H1 (cell line): ENCODE measurements around the gene EMC7.

Experiments
- BRCA1 ChIP-seq: IDR thresholded peaks from 2 replicates; pipeline ENCODE4 v1.6.1; 2012; ENCODE audit warnings: low read depth, low read length, improper control_type of control experiment
- CTCF ChIP-seq, 3 experiments: IDR thresholded peaks; 1 replicate in 2 of 3; 2 replicates in 1 of 3; pipeline versions ENCODE4 v1.5.1 to v1.6.1; 2011; ENCODE audit warnings: low read length in 3 of 3, mild to moderate bottlenecking in 3 of 3, inconsistent platforms in 2 of 3, low read depth in 1 of 3, moderate library complexity in 1 of 3; ENCODE audit not compliant: insufficient read depth in 1 of 3; ENCODE audit errors: control extremely low read depth in 1 of 3
- EGR1 ChIP-seq: IDR thresholded peaks from 2 replicates; pipeline ENCODE4 v1.6.1; 2011; ENCODE audit warnings: low read depth, low read length, borderline replicate concordance
- EP300 ChIP-seq, 2 experiments: IDR thresholded peaks; 1 replicate in 1 of 2; 2 replicates in 1 of 2; pipeline ENCODE4 v1.6.1; 2011 to 2012; ENCODE audit warnings: low read depth in 2 of 2, low read length in 2 of 2, mild to moderate bottlenecking in 2 of 2, borderline replicate concordance in 1 of 2, inconsistent platforms in 1 of 2, moderate library complexity in 1 of 2
- JUND ChIP-seq: IDR thresholded peaks from 2 replicates; pipeline ENCODE4 v1.6.1; 2011; ENCODE audit warnings: mild to moderate bottlenecking, improper control_type of control experiment, low read length
- NRF1 ChIP-seq: IDR thresholded peaks from 2 replicates; pipeline ENCODE4 v1.6.1; 2011; ENCODE audit warnings: mild to moderate bottlenecking, low read depth, low read length, improper control_type of control experiment
- POLR2A ChIP-seq, 2 experiments: IDR thresholded peaks; 1 replicate in 1 of 2; 2 replicates in 1 of 2; pipeline ENCODE4 v1.6.1; 2011; ENCODE audit warnings: low read depth in 2 of 2, low read length in 2 of 2, mild to moderate bottlenecking in 2 of 2; ENCODE audit errors: control extremely low read depth in 1 of 2
- RFX5 ChIP-seq: IDR thresholded peaks from 2 replicates; pipeline ENCODE4 v1.6.1; 2011; ENCODE audit warnings: low read depth, low read length, improper control_type of control experiment, borderline replicate concordance

- no peak for TF ChIP-seq CTCF (IDR thresholded peaks at IDR 0.05; ENCODE audit: control extremely low read depth in 1 of 3, insufficient read depth in 1 of 3, low read depth in 1 of 3, low read length in 3 of 3)
- TF ChIP-seq RFX5 = no peak
- TF ChIP-seq POLR2A (IDR thresholded peaks at IDR 0.05; ENCODE audit: control extremely low read depth in 1 of 2, low read depth in 2 of 2, low read length in 2 of 2) = no peak
- no peak for TF ChIP-seq BRCA1
- TF ChIP-seq EP300 (IDR thresholded peaks at IDR 0.05; ENCODE audit: borderline replicate concordance in 1 of 2, low read depth in 2 of 2, low read length in 2 of 2) = no peak
- TF ChIP-seq EGR1 = no peak
- TF ChIP-seq NRF1 = no peak
- no peak for TF ChIP-seq JUND
Observed at GRCh38 chr15:34079904-34080303, 21.8 kb downstream of the EMC7 start.
